HAP-1 (cell line): ENCODE data around the gene FAM186B.

Source experiments
- DNase-seq, 2 experiments: peaks; one replicate each; pipeline ENCODE4 v3.0.0-alpha.2; 2016 to 2020; ENCODE audit warnings: low spot score in 2 of 2
- H3K27me3 ChIP-seq: fragments of 250-450 bp; sonication (Bioruptor Pico); 2 replicates; pipeline ENCODE4 v1.5.1; 2020; ENCODE audit warnings: low read depth, mild to moderate bottlenecking, moderate library complexity
- H3K36me3 ChIP-seq: fragments of 250-450 bp; sonication (Bioruptor Pico); replicated peaks from 2 replicates; pipeline ENCODE4 v1.5.1; 2020; ENCODE audit warnings: mild to moderate bottlenecking
- H3K4me1 ChIP-seq: fragments of 250-450 bp; sonication (Bioruptor Pico); 2 replicates; pipeline ENCODE4 v1.5.1; 2020; ENCODE audit warnings: mild to moderate bottlenecking
- H3K4me3 ChIP-seq: fragments of 250-450 bp; sonication (Bioruptor Pico); 2 replicates; pipeline ENCODE4 v1.5.1; 2020; ENCODE audit warnings: mild to moderate bottlenecking, moderate library complexity
- H3K9me3 ChIP-seq: fragments of 250-450 bp; sonication (Bioruptor Pico); 2 replicates; pipeline ENCODE4 v1.5.1; 2020; ENCODE audit warnings: mild to moderate bottlenecking, moderate library complexity
- in situ Hi-C: fragments of 300-500 bp; cut with MboI; formaldehyde crosslinking; loops from 3 replicates; pipeline ENCODE4 v1.14.3; 2020; ENCODE audit warnings: low sequenced_read_pairs, inconsistent platforms, mixed read lengths

Gene FAM186B

DNA sequence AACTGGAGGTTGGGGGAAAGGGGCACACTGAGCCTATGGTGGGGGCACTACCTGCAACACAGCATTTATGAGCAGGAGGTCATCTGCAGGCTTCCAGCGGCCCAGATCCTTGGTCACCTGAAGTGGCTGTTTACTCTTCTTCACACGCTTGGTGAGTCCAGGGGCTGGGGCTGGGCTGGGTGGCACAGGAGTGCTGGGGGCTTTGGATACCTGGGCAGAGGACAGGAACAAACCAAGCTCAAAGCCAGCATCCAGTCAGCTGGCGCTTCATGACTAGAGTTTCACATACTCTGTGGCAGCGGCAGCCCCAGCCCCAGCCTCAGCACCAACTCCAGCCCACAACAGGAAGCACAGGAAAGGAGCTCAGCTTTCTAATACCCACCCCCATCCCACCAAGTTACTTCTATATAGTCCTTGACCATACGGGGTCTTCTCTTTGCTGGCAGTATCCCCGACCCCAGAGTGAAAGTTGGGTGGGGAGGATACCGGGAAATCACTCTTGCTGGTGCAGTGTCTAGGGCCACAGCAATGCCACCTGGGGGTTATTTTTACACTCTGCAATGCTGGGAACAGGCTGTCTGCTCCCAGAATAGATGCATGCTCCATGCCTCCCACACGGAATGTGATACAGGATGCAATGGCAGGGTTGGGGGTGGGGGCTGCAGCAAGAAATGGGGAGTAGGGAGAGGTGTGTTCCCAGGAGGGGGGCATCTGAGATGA is 40.6 kb downstream of the FAM186B start:
- Histone ChIP-seq H3K4me1 (no peaks in the 10 kb centered on the region; the same call in 1 of the 2 replicates), H3K4me3 (no peak overlapping the region), H3K27me3 (no peaks in the 10 kb centered on the region), H3K36me3 (peaks cover 57% of the 10 kb centered on the region), H3K9me3 (no peaks in the 10 kb centered on the region)
- in situ Hi-C loops: no loop called here
- no peak for DNase-seq

DNA sequence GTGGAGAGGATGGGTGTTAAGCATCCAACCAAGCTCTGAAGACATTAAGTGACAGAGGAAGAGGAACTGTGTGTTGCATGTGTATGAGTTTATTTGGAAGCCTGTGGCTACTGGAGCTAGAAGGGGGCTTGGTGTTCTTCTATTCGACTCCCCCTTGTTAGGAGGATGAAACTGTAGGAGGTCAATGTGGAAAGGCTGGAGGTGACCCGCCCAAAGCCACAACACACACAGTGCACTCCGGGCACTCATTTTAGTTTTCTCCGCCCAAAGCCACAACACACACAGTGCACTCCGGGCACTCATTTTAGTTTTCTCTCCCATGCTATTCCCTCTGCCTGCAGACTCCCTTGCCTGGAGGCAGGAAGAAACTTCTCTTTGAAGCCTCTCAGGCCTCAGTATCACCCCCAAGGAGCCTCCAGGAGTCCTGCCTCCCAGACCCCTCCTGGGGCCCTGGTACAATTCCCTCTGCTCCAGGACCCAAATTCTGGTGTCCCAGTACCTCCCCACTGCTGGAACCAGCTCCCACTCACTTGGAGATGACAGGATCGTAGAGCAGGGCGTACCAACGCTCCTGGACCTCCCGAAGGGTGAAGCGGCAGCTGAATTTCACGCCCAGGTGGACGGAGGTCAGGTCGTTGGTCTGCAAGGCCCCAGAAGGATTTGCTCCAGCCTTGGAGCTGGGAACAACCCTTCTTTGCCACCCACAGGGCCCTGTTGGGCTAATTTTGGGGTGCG is 41.3 kb downstream of the FAM186B start:
- H3K27me3 ChIP-seq: no peaks in the 10 kb centered on the region
- in situ Hi-C loops: no loop called here
- no peak overlapping the region for H3K4me3 ChIP-seq
- no peaks in the 10 kb centered on the region for H3K9me3 ChIP-seq
- peaks cover 65% of the 10 kb centered on the region for H3K36me3 ChIP-seq
- no peak for DNase-seq
- H3K4me1 ChIP-seq: no peaks in the 10 kb centered on the region

DNA sequence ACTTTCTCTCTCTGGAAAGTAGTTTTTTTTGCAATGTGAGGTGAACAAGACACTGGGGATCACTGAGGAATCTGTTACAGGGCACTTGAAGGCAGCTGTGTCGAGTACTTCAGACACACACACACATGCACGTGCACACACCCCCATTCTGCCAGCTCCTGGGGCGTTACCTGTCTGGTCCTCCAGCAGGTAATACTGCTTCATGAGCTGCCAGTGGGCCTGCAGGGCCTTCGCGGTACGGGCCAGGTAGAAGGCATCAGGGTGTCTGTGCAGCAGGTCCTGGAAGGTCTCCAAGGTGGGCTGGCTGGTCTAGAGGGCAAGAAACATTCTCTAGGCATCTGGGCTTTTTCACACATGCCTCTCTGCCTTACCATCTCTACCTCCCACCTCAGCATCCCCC is 42.6 kb downstream of the FAM186B start:
- in situ Hi-C loops: no loop called here
- peaks cover 76% of the 10 kb centered on the region for H3K36me3 ChIP-seq

DNA sequence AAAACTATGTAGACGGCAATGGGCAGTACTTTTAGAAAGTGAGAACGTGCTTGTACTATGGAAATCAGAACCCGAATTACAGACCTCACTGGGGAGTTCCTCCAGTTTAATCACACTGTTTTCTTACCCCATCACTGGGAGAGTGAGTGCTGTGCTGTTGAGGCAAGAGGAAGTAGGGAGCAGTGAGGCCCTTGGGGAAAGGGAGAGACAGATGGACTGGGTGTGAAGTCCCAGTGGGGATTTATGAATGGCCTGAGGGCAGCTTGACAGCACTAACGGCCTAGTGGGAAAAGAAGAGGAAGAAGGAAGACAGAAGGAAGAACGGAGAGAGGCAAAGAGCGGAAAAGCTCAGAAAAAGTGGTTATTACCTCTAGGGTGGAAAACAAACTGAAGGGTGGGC is 43.2 kb downstream of the FAM186B start:
- Histone ChIP-seq H3K27me3 (no peaks in the 10 kb centered on the region), H3K9me3 (no peaks in the 10 kb centered on the region), H3K4me1 (no peaks in the 10 kb centered on the region), H3K4me3 (no peak overlapping the region), H3K36me3 (peaks cover 82% of the 10 kb centered on the region)
- in situ Hi-C loops: no loop called here
- no peak for DNase-seq

More for the DNA sequence above, 42.6 kb downstream of the FAM186B start:
- DNase-seq: no peak
- Histone ChIP-seq H3K4me3 (no peak overlapping the region), H3K4me1 (no peaks in the 10 kb centered on the region), H3K9me3 (no peaks in the 10 kb centered on the region), H3K27me3 (no peaks in the 10 kb centered on the region)

- DNase-seq: no peak
- Histone ChIP-seq H3K36me3 (peaks cover 90% of the 10 kb centered on the region), H3K27me3 (no peaks in the 10 kb centered on the region), H3K4me3 (no peak overlapping the region), H3K9me3 (no peaks in the 10 kb centered on the region), H3K4me1 (no peaks in the 10 kb centered on the region)
- in situ Hi-C loops: no loop called here
These were observed 44.7 kb downstream of the FAM186B start for GRCh38 chr12:49560695-49561094.

- Histone ChIP-seq H3K9me3 (no peaks in the 10 kb centered on the region), H3K27me3 (no peaks in the 10 kb centered on the region), H3K4me3 (no peak overlapping the region), H3K36me3 (peaks cover 76% of the 10 kb centered on the region), H3K4me1 (no peaks in the 10 kb centered on the region)
- in situ Hi-C loops: no loop called here
- DNase-seq: no peak
These were observed 46.3 kb downstream of the FAM186B start for GRCh38 chr12:49559011-49559675.

GRCh38 chr12:49558526-49558925 is 46.9 kb downstream of the FAM186B start:
- H3K4me3 ChIP-seq: no peak overlapping the region
- no peak for DNase-seq
- no peaks in the 10 kb centered on the region for H3K27me3 ChIP-seq
- no peaks in the 10 kb centered on the region for H3K4me1 ChIP-seq
- no peaks in the 10 kb centered on the region for H3K9me3 ChIP-seq
- in situ Hi-C loops: no loop called here
- peaks cover 70% of the 10 kb centered on the region for H3K36me3 ChIP-seq

DNA sequence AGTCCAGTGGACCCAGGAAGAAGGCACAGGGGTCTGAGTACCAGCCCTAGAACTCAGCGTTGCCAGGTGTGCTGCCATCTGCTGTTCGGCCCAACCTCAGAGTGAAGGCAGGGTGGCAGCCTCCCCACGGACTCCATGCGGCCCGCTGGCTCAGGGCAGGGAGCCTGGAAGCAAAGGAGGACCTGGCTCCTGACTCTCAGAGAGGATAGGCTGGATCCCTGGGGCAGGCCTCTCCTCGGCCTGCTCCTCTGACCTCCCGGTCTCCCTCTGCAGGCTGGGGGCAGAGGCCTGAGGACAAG is 47.6 kb downstream of the FAM186B start:
- in situ Hi-C loops: no loop called here
- Histone ChIP-seq H3K36me3 (peaks cover 64% of the 10 kb centered on the region), H3K4me1 (no peaks in the 10 kb centered on the region), H3K4me3 (no peak overlapping the region), H3K9me3 (no peaks in the 10 kb centered on the region), H3K27me3 (no peaks in the 10 kb centered on the region)
- DNase-seq: no peak

DNA sequence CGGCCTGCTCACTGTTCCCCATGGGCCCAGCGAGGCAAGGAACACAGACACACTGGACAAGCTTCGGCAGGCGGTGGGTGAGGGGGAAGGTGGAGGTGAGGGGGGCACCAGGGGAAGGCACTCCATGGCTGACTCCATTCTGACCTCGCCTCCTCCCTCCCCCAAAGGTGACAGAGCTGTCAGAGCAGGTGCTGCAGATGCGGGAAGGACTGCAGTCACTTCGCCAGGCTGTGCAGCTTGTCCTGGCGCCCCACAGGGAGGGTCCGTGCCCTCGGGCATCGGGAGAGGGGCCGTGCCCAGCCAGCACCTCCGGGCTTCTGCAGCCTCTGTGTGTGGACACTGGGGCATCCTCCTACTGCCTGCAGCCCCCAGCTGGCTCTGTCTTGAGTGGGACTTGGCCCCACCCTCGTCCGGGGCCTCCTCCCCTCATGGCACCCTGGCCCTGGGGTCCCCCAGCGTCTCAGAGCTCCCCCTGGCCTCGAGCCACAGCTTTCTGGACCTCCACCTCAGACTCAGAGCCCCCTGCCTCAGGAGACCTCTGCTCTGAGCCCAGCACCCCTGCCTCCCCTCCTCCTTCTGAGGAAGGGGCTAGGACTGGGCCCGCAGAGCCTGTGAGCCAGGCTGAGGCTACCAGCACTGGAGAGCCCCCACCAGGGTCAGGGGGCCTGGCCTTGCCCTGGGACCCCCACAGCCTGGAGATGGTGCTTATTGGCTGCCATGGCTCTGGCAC is 48.1 kb downstream of the FAM186B start:
- in situ Hi-C loops: no loop called here
- H3K4me3 ChIP-seq: no peak overlapping the region
- no peaks in the 10 kb centered on the region for H3K9me3 ChIP-seq
- no peak for DNase-seq
- no peaks in the 10 kb centered on the region for H3K27me3 ChIP-seq
- peaks cover 59% of the 10 kb centered on the region for H3K36me3 ChIP-seq
- H3K4me1 ChIP-seq: no peaks in the 10 kb centered on the region

GRCh38 chr12:49556391-49557186 is 48.9 kb downstream of the FAM186B start:
- Histone ChIP-seq H3K9me3 (no peaks in the 10 kb centered on the region), H3K36me3 (peaks cover 51% of the 10 kb centered on the region), H3K4me3 (no peak overlapping the region), H3K4me1 (no peaks in the 10 kb centered on the region), H3K27me3 (0 out of 2 replicates have a peak, but pooled peaks cover 2% of the 10 kb centered on the region)
- no peak for DNase-seq
- in situ Hi-C loops: no loop called here

- in situ Hi-C loops: no loop called here
- no peaks in the 10 kb centered on the region for H3K9me3 ChIP-seq
- no peaks in the 10 kb centered on the region for H3K4me1 ChIP-seq
- 0 out of 2 replicates have a peak, but pooled peaks cover 2% of the 10 kb centered on the region for H3K27me3 ChIP-seq
- no peak for DNase-seq
- H3K36me3 ChIP-seq: peaks cover 45% of the 10 kb centered on the region
- no peak overlapping the region for H3K4me3 ChIP-seq
These were observed 49.6 kb downstream of the FAM186B start for GRCh38 chr12:49555631-49556390.

DNA sequence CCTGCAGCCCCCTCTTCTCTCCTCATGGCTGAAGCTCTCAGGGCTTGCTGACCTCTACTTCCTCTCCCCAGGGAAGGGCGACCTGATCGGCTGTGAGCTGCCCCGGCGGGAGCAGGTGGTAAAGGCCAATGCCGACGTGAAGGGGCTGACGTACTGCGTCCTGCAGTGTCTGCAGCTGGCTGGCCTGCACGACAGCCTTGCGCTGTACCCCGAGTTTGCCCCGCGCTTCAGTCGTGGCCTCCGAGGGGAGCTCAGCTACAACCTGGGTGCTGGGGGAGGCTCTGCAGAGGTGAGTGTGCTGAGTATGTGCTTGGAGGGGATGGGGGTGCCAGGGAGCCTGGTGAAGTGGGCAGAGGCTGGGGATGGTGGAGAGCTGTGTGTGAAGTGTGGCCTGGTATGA is 51.2 kb downstream of the FAM186B start:
- DNase-seq: no peak
- Histone ChIP-seq H3K36me3 (peaks cover 29% of the 10 kb centered on the region), H3K4me3 (no peak overlapping the region), H3K27me3 (0 out of 2 replicates have a peak, but pooled peaks cover 2% of the 10 kb centered on the region), H3K9me3 (no peaks in the 10 kb centered on the region), H3K4me1 (no peaks in the 10 kb centered on the region)
- in situ Hi-C loops: no loop called here
